ENCODE data around the gene NCMAP. TPM values are rescaled to one million over a fixed set of nuclear protein-coding genes. Genes with fewer than 3 reads are reported as not detected.
"Not testable (repeated sequence)": the region's sequence is repeated elsewhere in the genome, so short reads cannot be mapped to it uniquely, and the experiment has no call there.

The NCMAP gene
- total RNA-seq, 1 donor from 2014 or later: 0.49 TPM

GRCh38 chr1:24526045-24526444 is 29.8 kb upstream of the NCMAP start:
- Mint-ChIP-seq H3K27me3 (ENCODE audit: insufficient read depth, low read depth) (no peaks in the 10 kb centered on the region), H3K36me3 (no peaks in the 10 kb centered on the region), H3K9me3 (no peaks in the 10 kb centered on the region), H3K27ac (no peak overlapping the region), H3K4me1 (no peaks in the 10 kb centered on the region), H3K4me3 (no peak overlapping the region)
- Histone ChIP-seq H3K9ac (no peak overlapping the region), H3F3A (ENCODE audit: low read depth) (no peaks in the 10 kb centered on the region), H4K20me1 (ENCODE audit: low read depth) (no peaks in the 10 kb centered on the region), H3K4me2 (no peak overlapping the region), H2AFZ (replicated peaks) (no peak overlapping the region), H3K4me1 (no peaks in the 10 kb centered on the region), H3K27me3 (no peaks in the 10 kb centered on the region), H3K79me2 (ENCODE audit: low read depth) (no peaks in the 10 kb centered on the region), H3K36me3 (no peaks in the 10 kb centered on the region), H3K4me3 (no peak overlapping the region), H3K9me3 (ENCODE audit: low read depth) (no peaks in the 10 kb centered on the region), H3K27ac (no peak overlapping the region)
- DNase-seq (ENCODE audit: low spot score): no peak
- TF ChIP-seq EZH2 (IDR thresholded peaks at IDR 0.05): no peak
- TF ChIP-seq EZH2phosphoT487 (IDR thresholded peaks at IDR 0.05): no peak
- TF ChIP-seq CTCF (IDR thresholded peaks at IDR 0.05): no peak

GRCh38 chr1:24526940-24527542 is 28.8 kb upstream of the NCMAP start:
- Histone ChIP-seq H3K27me3 (no peaks in the 10 kb centered on the region), H3K4me2 (no peak overlapping the region), H3F3A (ENCODE audit: low read depth) (no peaks in the 10 kb centered on the region), H3K9ac (no peak overlapping the region), H3K4me3 (no peak overlapping the region), H3K9me3 (ENCODE audit: low read depth) (no peaks in the 10 kb centered on the region), H3K36me3 (no peaks in the 10 kb centered on the region), H3K79me2 (ENCODE audit: low read depth) (no peaks in the 10 kb centered on the region), H3K4me1 (no peaks in the 10 kb centered on the region), H3K27ac (no peak overlapping the region), H2AFZ (replicated peaks) (no peak overlapping the region), H4K20me1 (ENCODE audit: low read depth) (no peaks in the 10 kb centered on the region)
- Mint-ChIP-seq H3K27me3 (ENCODE audit: insufficient read depth, low read depth) (no peaks in the 10 kb centered on the region), H3K9me3 (no peaks in the 10 kb centered on the region), H3K27ac (no peak overlapping the region), H3K36me3 (no peaks in the 10 kb centered on the region), H3K4me1 (no peaks in the 10 kb centered on the region), H3K4me3 (no peak overlapping the region)
- TF ChIP-seq CTCF (IDR thresholded peaks at IDR 0.05) (peak; percentile 66), EZH2 (IDR thresholded peaks at IDR 0.05) (no peak)
- peak; percentile 37 for DNase-seq (ENCODE audit: low spot score)

- Mint-ChIP-seq H3K36me3 (no peaks in the 10 kb centered on the region), H3K27me3 (ENCODE audit: insufficient read depth, low read depth) (peaks cover 4% of the 10 kb centered on the region), H3K4me1 (no peaks in the 10 kb centered on the region), H3K4me3 (no peak overlapping the region), H3K9me3 (no peaks in the 10 kb centered on the region), H3K27ac (no peak overlapping the region)
- Histone ChIP-seq H3F3A (ENCODE audit: low read depth) (no peaks in the 10 kb centered on the region), H3K79me2 (ENCODE audit: low read depth) (no peaks in the 10 kb centered on the region), H3K27me3 (no peaks in the 10 kb centered on the region), H3K9ac (no peak overlapping the region), H3K4me2 (no peak overlapping the region), H3K4me1 (no peaks in the 10 kb centered on the region), H4K20me1 (ENCODE audit: low read depth) (no peaks in the 10 kb centered on the region), H3K36me3 (no peaks in the 10 kb centered on the region), H3K4me3 (no peak overlapping the region), H3K27ac (no peak overlapping the region), H3K9me3 (ENCODE audit: low read depth) (no peaks in the 10 kb centered on the region), H2AFZ (replicated peaks) (no peak overlapping the region)
- no peak for DNase-seq (ENCODE audit: low spot score)
- TF ChIP-seq CTCF (IDR thresholded peaks at IDR 0.05): no peak
- no peak for TF ChIP-seq EZH2 (IDR thresholded peaks at IDR 0.05)
- no peak for TF ChIP-seq EZH2phosphoT487 (IDR thresholded peaks at IDR 0.05)
Observed at GRCh38 chr1:24528744-24529143, 27.1 kb upstream of the NCMAP start.

- H2AFZ ChIP-seq (replicated peaks); H3K9ac ChIP-seq; H3K4me1 ChIP-seq; H3K4me3 ChIP-seq; H3F3A ChIP-seq (ENCODE audit: low read depth); H3K4me2 ChIP-seq; H3K36me3 ChIP-seq; H3K4me3 Mint-ChIP-seq; H3K36me3 Mint-ChIP-seq; H3K27me3 Mint-ChIP-seq (ENCODE audit: insufficient read depth, low read depth); DNase-seq (ENCODE audit: low spot score); H3K9me3 ChIP-seq (ENCODE audit: low read depth); H3K79me2 ChIP-seq (ENCODE audit: low read depth); H3K27ac ChIP-seq; H3K4me1 Mint-ChIP-seq; H4K20me1 ChIP-seq (ENCODE audit: low read depth); H3K27me3 ChIP-seq; H3K9me3 Mint-ChIP-seq; H3K27ac Mint-ChIP-seq: not testable (repeated sequence)
Observed at GRCh38 chr1:24529292-24529691, 26.6 kb upstream of the NCMAP start.
